ENCODE results near the gene RASSF4. TPM values are rescaled to one million over a fixed set of nuclear protein-coding genes. Genes with fewer than 3 reads are reported as not detected.

Gene RASSF4
- polyA plus RNA-seq, 1 donor (not counting 4 experiments of a cell fraction or from before 2014, with no cell fraction given), result 0.20 TPM

- DNase-seq (ENCODE audit: low read depth, low spot score), result no peak
- FAIRE-seq, result no peak
- no peak overlapping the region for H3K4me2 ChIP-seq (ENCODE audit: control insufficient read depth, extremely low read depth, insufficient read depth, low read depth, low read length)
Measured at GRCh38 chr10:44993922-44994751, 34.5 kb downstream of the RASSF4 start.

DNA sequence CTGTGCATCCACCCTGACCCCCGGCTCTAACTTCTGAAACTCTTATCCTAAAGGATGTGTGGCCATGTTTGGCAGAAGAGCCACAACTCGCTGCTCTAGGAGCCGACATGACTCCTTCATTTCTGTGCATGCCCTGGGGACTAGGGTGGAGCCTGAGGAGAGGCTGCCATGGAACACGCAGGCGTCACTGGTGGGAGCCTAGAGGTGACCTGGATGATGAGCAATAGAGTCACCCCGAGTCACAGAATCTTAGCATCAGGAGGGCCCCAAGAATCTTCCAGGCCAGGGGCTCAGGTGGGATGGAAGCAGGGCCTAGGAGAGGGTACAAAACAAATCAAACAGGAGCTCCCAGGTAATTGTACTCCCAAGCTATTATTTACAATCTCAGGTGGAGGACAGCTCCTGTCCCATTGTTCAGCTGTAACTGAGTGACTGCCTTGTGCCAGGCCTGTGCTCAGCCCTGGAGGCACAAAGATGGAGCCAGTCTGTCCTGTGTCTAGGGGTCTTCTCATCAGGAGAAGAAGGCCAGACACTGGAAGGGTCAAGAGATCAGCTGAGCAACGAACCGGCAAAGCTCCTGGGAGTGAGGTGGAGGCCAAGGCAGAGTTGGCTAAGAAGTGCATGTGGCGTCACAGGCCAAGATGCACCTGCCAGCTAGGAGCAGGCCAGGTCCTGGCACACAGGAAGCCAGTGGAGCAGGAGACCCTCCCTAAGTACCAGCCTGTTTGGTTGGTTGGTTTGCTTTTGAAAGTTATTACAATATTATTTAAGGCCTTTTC lies 35.3 kb downstream of the RASSF4 start:
- TF ChIP-seq EZH2 (IDR thresholded peaks at IDR 0.05; ENCODE audit: low read length) (no peak), CTCF (optimal IDR thresholded peaks at IDR 0.05 in 1 of 3, IDR thresholded peaks at IDR 0.05 in 1 of 3, conservative IDR thresholded peaks at IDR 0.05 in 1 of 3; ENCODE audit: extremely low read depth in 1 of 3, insufficient read depth in 2 of 3, low read length in 3 of 3) (no peak)
- no peak overlapping the region for H3K9ac ChIP-seq (ENCODE audit: control insufficient read depth, extremely low read depth, insufficient read depth, low read length)
- no peak overlapping the region for H3K27ac ChIP-seq (ENCODE audit: control insufficient read depth, insufficient read depth, low read length)
- peaks cover 9% of the 10 kb centered on the region for H3K27me3 ChIP-seq (ENCODE audit: control insufficient read depth, extremely low read depth, insufficient read depth, low read length)
- no peak overlapping the region for H3K4me3 ChIP-seq (ENCODE audit: control insufficient read depth in 2 of 3, extremely low read depth in 1 of 3, insufficient read depth in 2 of 3, low read depth in 1 of 3, low read length in 3 of 3)
- no peaks in the 10 kb centered on the region for H3K36me3 ChIP-seq (ENCODE audit: control insufficient read depth in 2 of 2, extremely low read depth in 1 of 2, insufficient read depth in 2 of 2, low read length in 2 of 2)
- no peaks in the 10 kb centered on the region for H4K20me1 ChIP-seq (ENCODE audit: control insufficient read depth, extremely low read depth, insufficient read depth, low read length)
- no peaks in the 10 kb centered on the region for H3K9me3 ChIP-seq (ENCODE audit: control insufficient read depth, low read depth, low read length)
- dilution Hi-C loops (cut with MboI; ENCODE audit: extremely low pct_ligation_motif_present, low sequenced_read_pairs), result no loop called here
- DNase-seq (ENCODE audit: low read depth, low spot score), result no peak
- no peak overlapping the region for H3K4me2 ChIP-seq (ENCODE audit: control insufficient read depth, extremely low read depth, insufficient read depth, low read depth, low read length)
- H3K9me1 ChIP-seq (ENCODE audit: control insufficient read depth, extremely low read depth, insufficient read depth, low read length), result no peaks in the 10 kb centered on the region
- no peak for FAIRE-seq
- no peaks in the 10 kb centered on the region for H3K79me2 ChIP-seq (ENCODE audit: control insufficient read depth, insufficient read depth, low read length)
- H2AFZ ChIP-seq (ENCODE audit: control insufficient read depth, low read length), result no peak overlapping the region
- H3K4me1 ChIP-seq (ENCODE audit: control insufficient read depth, extremely low read depth, insufficient read depth, low read length), result no peaks in the 10 kb centered on the region

More at GRCh38 chr10:44993922-44994751, 34.5 kb downstream of the RASSF4 start:
- TF ChIP-seq EZH2 (IDR thresholded peaks at IDR 0.05; ENCODE audit: low read length) (no peak), CTCF (optimal IDR thresholded peaks at IDR 0.05 in 1 of 3, IDR thresholded peaks at IDR 0.05 in 1 of 3, conservative IDR thresholded peaks at IDR 0.05 in 1 of 3; ENCODE audit: extremely low read depth in 1 of 3, insufficient read depth in 2 of 3, low read length in 3 of 3) (no peak)
- no peaks in the 10 kb centered on the region for H3K79me2 ChIP-seq (ENCODE audit: control insufficient read depth, insufficient read depth, low read length)
- H3K27me3 ChIP-seq (ENCODE audit: control insufficient read depth, extremely low read depth, insufficient read depth, low read length), result peaks cover 9% of the 10 kb centered on the region
- no peaks in the 10 kb centered on the region for H3K9me1 ChIP-seq (ENCODE audit: control insufficient read depth, extremely low read depth, insufficient read depth, low read length)
- no peaks in the 10 kb centered on the region for H3K9me3 ChIP-seq (ENCODE audit: control insufficient read depth, low read depth, low read length)
- H3K4me3 ChIP-seq (ENCODE audit: control insufficient read depth in 2 of 3, extremely low read depth in 1 of 3, insufficient read depth in 2 of 3, low read depth in 1 of 3, low read length in 3 of 3), result no peak overlapping the region
- no peak overlapping the region for H3K9ac ChIP-seq (ENCODE audit: control insufficient read depth, extremely low read depth, insufficient read depth, low read length)
- H3K4me1 ChIP-seq (ENCODE audit: control insufficient read depth, extremely low read depth, insufficient read depth, low read length), result no peaks in the 10 kb centered on the region
- dilution Hi-C loops (cut with MboI; ENCODE audit: extremely low pct_ligation_motif_present, low sequenced_read_pairs), result no loop called here
- no peaks in the 10 kb centered on the region for H3K36me3 ChIP-seq (ENCODE audit: control insufficient read depth in 2 of 2, extremely low read depth in 1 of 2, insufficient read depth in 2 of 2, low read length in 2 of 2)
- H2AFZ ChIP-seq (ENCODE audit: control insufficient read depth, low read length), result no peak overlapping the region
- H4K20me1 ChIP-seq (ENCODE audit: control insufficient read depth, extremely low read depth, insufficient read depth, low read length), result no peaks in the 10 kb centered on the region
- H3K27ac ChIP-seq (ENCODE audit: control insufficient read depth, insufficient read depth, low read length), result no peak overlapping the region
